CD4-positive, alpha-beta T cell (primary cell): ENCODE data around the gene SLAMF8. TPM values are rescaled to one million over a fixed set of nuclear protein-coding genes. Genes with fewer than 3 reads are reported as not detected.

Source experiments
- ATAC-seq: fragments of 200-7000 bp; cut with Tn5 transposase; one replicate; pipeline ENCODE4 v1.10.0; 2022; ENCODE audit warnings: mild to moderate bottlenecking; ENCODE audit not compliant: poor library complexity
- CTCF ChIA-PET: fragments of 350-600 bp; sonication (Branson Sonifier 250); formaldehyde crosslinking; loops from one replicate; lab custom pipeline; 2021; ENCODE audit warnings: antibody characterized with exemption, inconsistent platforms; lab: Charles Lee
- POLR2A ChIA-PET: fragments of 350-600 bp; sonication (Branson Sonifier 250); formaldehyde crosslinking; loops from one replicate; lab custom pipeline; 2021; ENCODE audit warnings: antibody characterized with exemption, inconsistent platforms; lab: Charles Lee
- DNase-seq, 14 experiments: peaks; one replicate each; pipeline ENCODE4 v3.0.0-alpha.2; 2013 to 2020; ENCODE audit warnings: mixed read lengths in 2 of 14
- H3K27ac ChIP-seq, 2 donors: one replicate each; pipeline versions ENCODE4 v1.5.1 to v1.7.0; 2013; ENCODE audit warnings: low read length in 2 of 2, low read depth in 1 of 2, mild to moderate bottlenecking in 1 of 2
- H3K27me3 ChIP-seq, 2 experiments: 1 replicate in 1 of 2; 2 replicates in 1 of 2; pipeline versions ENCODE4 v1.6.1 to v1.7.0; 2013; ENCODE audit warnings: low read length in 2 of 2, control low read depth in 1 of 2, mild to moderate bottlenecking in 1 of 2, moderate library complexity in 1 of 2; ENCODE audit not compliant: insufficient read depth in 2 of 2, control insufficient read depth in 1 of 2
- H3K36me3 ChIP-seq: one replicate; pipeline ENCODE4 v1.6.1; 2013; ENCODE audit warnings: low read length, control low read depth; ENCODE audit not compliant: insufficient read depth
- H3K4me1 ChIP-seq: one replicate; pipeline ENCODE4 v1.6.1; 2013; ENCODE audit warnings: low read length, control low read depth; ENCODE audit not compliant: insufficient read depth
- H3K4me3 ChIP-seq: one replicate; pipeline ENCODE4 v1.5.1; 2013; ENCODE audit warnings: mild to moderate bottlenecking, low read length, moderate library complexity
- H3K9me3 ChIP-seq, 2 experiments: 1 replicate in 1 of 2; 2 replicates in 1 of 2; pipeline versions ENCODE4 v1.6.1 to v1.7.0; 2013; ENCODE audit warnings: low read length in 2 of 2, mild to moderate bottlenecking in 2 of 2, control low read depth in 1 of 2, moderate library complexity in 1 of 2; ENCODE audit not compliant: control insufficient read depth in 1 of 2, insufficient read depth in 1 of 2
- H3K27ac Mint-ChIP-seq: one replicate; pipeline ENCODE4 v1.8.0; 2020; ENCODE audit warnings: mixed read lengths
- H3K27me3 Mint-ChIP-seq: one replicate; pipeline ENCODE4 v1.8.0; 2021; ENCODE audit warnings: mixed read lengths
- H3K36me3 Mint-ChIP-seq: one replicate; pipeline ENCODE4 v1.8.0; 2021; ENCODE audit warnings: low read depth, mixed read lengths
- H3K4me1 Mint-ChIP-seq: one replicate; pipeline ENCODE4 v1.8.0; 2021; ENCODE audit warnings: low read depth, mixed read lengths
- H3K4me3 Mint-ChIP-seq: one replicate; pipeline ENCODE4 v1.8.0; 2020; ENCODE audit warnings: mild to moderate bottlenecking, mixed read lengths
- H3K9me3 Mint-ChIP-seq: one replicate; pipeline ENCODE4 v1.8.0; 2020; ENCODE audit warnings: mixed read lengths
- CTCF ChIP-seq: fragments of 200-600 bp; IDR thresholded peaks from one replicate; pipeline ENCODE4 v1.8.0; 2022; ENCODE audit warnings: antibody characterized with exemption, mild to moderate bottlenecking
- intact Hi-C, 2 experiments: fragments of 100-400 bp; cut with DNase I in 1 of 2; cut with micrococcal nuclease in 1 of 2; formaldehyde crosslinking; loops; one replicate each; pipeline versions ENCODE4 v1.15.1 to v1.9.0; 2023 to 2025; cut with DNase I, micrococcal nuclease
- total RNA-seq, 174 experiments: library from RNA in 2 of 174; stranded (reverse) in 2 of 174; gene quantifications; one replicate each; pipeline ENCODE4 v1.2.3 and lab custom pipeline; 2021 to 2026

Gene SLAMF8
- total RNA-seq, 2 experiments from 2014 or later, result 0.34 TPM; not detected in 1

- Histone ChIP-seq H3K27me3 (peaks cover 2 to 3% of the 10 kb centered on the region in 2 experiments), H3K4me3 (no peak overlapping the region), H3K4me1 (no peaks in the 10 kb centered on the region), H3K27ac (no peak overlapping the region), H3K9me3 (no peaks in the 10 kb centered on the region), H3K36me3 (no peaks in the 10 kb centered on the region)
- intact Hi-C loops, result loop anchor here in 1 of 2 experiments (10.0 kb wide), 1 partner anchor 584 kb away; no protein-coding TSS in a partner anchor
- DNase-seq, result no peak
- H3K36me3 Mint-ChIP-seq, result no peaks in the 10 kb centered on the region
- no peaks in the 10 kb centered on the region for H3K4me1 Mint-ChIP-seq
- ChIA-PET CTCF (interaction anchor here (1.2 kb wide), 1 partner anchor 10 kb away, joined by 13 read pairs; the partner anchor contains the start of gene DUSP23), POLR2A (no interaction called here)
- no peak overlapping the region for H3K27ac Mint-ChIP-seq
- H3K27me3 Mint-ChIP-seq, result peaks cover 12% of the 10 kb centered on the region
- no peak for ATAC-seq
- no peak overlapping the region for H3K4me3 Mint-ChIP-seq
- TF ChIP-seq CTCF, result no peak
- H3K9me3 Mint-ChIP-seq, result no peaks in the 10 kb centered on the region
Measured at GRCh38 chr1:159791031-159791430, 35.6 kb upstream of the SLAMF8 start.

DNA sequence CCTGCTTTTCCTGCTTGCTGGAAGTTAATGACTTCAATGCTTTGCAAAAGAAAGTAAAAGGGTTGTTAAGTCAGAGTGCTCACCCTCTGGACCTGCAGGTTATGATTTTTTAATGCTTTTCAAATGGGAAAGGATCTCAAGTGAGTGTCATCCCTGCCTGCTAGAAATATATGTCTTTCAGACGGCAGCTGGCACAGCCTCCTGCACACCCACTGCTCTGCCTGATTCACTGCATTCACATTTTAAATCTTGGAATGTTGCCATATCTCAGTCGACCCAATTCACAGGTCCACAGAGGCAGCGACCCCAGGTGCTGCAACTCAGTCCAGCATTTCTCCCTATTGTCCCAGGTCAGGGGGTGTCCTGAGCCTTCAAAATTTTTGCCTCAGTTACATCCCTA, 35.2 kb upstream of the SLAMF8 start:
- H3K4me1 Mint-ChIP-seq, result no peaks in the 10 kb centered on the region
- no peak overlapping the region for H3K27ac Mint-ChIP-seq
- no peaks in the 10 kb centered on the region for H3K36me3 Mint-ChIP-seq
- H3K4me3 ChIP-seq, result no peak overlapping the region
- no peak overlapping the region for H3K4me3 Mint-ChIP-seq
- ATAC-seq (no peak), DNase-seq (no peak)
- intact Hi-C loops, result loop anchor here in 1 of 2 experiments (10.0 kb wide), 1 partner anchor 583 kb away; no protein-coding TSS in a partner anchor
- H3K27ac ChIP-seq, result no peak overlapping the region
- H3K4me1 ChIP-seq, result no peaks in the 10 kb centered on the region
- no peaks in the 10 kb centered on the region for H3K9me3 Mint-ChIP-seq
- H3K36me3 ChIP-seq, result no peaks in the 10 kb centered on the region
- ChIA-PET CTCF (no interaction called here), POLR2A (no interaction called here)
- no peak for TF ChIP-seq CTCF
- peaks cover 12% of the 10 kb centered on the region for H3K27me3 Mint-ChIP-seq
- peaks cover 2 to 3% of the 10 kb centered on the region in 2 experiments for H3K27me3 ChIP-seq
- H3K9me3 ChIP-seq, result no peaks in the 10 kb centered on the region

DNA sequence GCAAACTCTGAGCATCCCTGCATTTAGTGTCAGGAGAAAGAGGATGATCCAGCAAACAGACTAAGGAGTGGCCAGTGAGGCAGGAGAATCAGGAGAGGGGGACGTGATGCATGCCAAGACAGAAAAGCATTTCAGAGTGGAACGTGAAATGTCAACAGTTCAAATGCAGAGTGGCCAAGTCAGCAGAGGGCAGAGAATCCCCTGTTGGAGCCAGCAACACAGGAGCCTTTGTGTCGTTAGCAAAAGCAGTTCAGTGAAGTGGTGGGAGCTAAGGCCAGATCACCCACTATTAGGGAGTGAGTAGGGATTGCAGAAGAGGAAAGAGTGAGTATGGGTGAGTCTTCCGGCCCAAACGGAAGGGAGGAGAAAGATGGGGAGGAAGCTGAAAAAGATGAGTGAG, 31.1 kb upstream of the SLAMF8 start:
- POLR2A ChIA-PET, result no interaction called here
- H3K4me3 Mint-ChIP-seq, result no peak overlapping the region
- Histone ChIP-seq H3K4me1 (peaks cover 18% of the 10 kb centered on the region), H3K27me3 (peaks cover 2 to 3% of the 10 kb centered on the region in 2 experiments), H3K9me3 (no peaks in the 10 kb centered on the region), H3K36me3 (no peaks in the 10 kb centered on the region), H3K27ac (no peak overlapping the region), H3K4me3 (no peak overlapping the region)
- peaks cover 11% of the 10 kb centered on the region for H3K4me1 Mint-ChIP-seq
- ATAC-seq, result no peak
- H3K27me3 Mint-ChIP-seq, result peaks cover 11% of the 10 kb centered on the region
- no peak for TF ChIP-seq CTCF
- H3K9me3 Mint-ChIP-seq, result no peaks in the 10 kb centered on the region
- CTCF ChIA-PET, result no interaction called here
- H3K27ac Mint-ChIP-seq, result no peak overlapping the region
- intact Hi-C loops, result loop anchor here in 1 of 2 experiments (1.0 to 10.0 kb wide), 3 partner anchors 98 to 579 kb away; partner anchors contain the start of gene IGSF9
- H3K36me3 Mint-ChIP-seq, result no peaks in the 10 kb centered on the region
- no peak for DNase-seq
